Glomerular endothelial cell (primary cell): ENCODE data around the gene POU6F2. TPM values are rescaled to one million over a fixed set of nuclear protein-coding genes. Genes with fewer than 3 reads are reported as not detected.
A peak's percentile ranks its signal among the peaks of the same experiment; 100 is the strongest.

ENCODE experiments used
- DNase-seq: peaks from one replicate; pipeline ENCODE4 v3.0.0-alpha.2; 2011; ENCODE audit warnings: low read depth, low spot score; ENCODE audit errors: extremely low read depth
- total RNA-seq: library from RNA; depleted of rRNA; stranded (reverse); fragments of >200 nt; gene quantifications from 2 replicates; pipeline ENCODE4 v1.2.3, GENCODE V29; 2015

Gene POU6F2
- total RNA-seq, 1 donor from 2014 or later: not detected

DNA sequence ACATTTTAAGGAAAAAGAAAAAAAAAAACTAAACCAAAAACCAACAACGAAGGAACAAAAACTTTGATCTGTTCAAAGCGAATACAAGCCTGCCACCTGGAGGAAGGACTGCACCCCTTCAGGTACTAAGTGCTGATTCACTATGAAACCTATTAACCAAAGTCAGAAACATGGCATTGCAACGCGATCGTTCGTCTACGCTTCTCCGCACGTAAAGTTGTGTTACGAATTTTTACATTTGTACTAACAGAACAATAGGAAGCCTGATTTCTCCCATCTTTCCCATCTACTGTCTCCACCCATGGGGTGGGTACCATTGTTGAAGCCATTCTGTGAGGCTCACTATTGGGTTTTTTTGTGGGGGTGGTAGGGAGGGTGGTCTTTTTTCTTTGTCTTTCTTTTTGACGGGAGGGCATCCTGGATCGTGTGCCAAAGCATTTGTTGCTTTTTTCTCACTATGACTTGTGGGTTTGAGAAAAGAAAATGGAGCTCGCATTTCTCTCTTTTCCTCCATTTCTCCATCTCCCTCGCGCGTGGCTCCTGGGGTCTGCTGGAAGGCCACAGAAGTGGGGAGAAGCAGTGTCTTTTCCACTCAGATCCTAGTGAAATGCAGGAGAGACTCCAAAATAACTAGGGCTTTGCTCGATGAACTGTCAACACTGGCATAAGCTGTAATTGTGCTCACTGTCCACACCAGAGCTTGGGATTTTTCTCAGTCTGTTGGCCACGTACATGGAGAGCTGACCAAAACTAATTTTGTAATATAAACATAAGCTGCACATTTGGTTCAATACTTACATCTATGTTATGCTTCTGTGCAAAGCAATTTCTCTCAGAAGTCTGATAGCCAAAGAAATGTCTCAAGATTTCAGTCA lies 487.6 kb downstream of the POU6F2 start:
- peak; percentile 18 for DNase-seq

DNA sequence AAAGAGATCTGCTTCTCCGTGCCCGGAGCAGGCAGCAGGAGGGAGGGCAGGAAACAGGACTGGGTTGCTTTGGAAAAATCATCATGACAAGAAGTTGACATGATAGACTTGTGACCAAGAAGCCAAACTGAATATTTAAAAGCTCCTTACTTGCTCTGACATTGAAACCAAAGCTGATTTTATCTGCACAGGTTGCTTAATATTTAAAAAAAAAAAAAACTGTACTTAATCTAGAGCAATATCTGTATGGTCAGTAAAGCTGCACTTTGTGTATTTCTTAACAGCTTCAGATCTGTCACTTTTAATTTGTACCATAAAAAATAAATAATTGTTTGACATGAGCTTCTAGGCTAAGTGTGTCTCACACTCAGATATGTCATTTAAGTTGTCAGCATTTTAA lies 490.6 kb downstream of the POU6F2 start:
- no peak for DNase-seq

DNA sequence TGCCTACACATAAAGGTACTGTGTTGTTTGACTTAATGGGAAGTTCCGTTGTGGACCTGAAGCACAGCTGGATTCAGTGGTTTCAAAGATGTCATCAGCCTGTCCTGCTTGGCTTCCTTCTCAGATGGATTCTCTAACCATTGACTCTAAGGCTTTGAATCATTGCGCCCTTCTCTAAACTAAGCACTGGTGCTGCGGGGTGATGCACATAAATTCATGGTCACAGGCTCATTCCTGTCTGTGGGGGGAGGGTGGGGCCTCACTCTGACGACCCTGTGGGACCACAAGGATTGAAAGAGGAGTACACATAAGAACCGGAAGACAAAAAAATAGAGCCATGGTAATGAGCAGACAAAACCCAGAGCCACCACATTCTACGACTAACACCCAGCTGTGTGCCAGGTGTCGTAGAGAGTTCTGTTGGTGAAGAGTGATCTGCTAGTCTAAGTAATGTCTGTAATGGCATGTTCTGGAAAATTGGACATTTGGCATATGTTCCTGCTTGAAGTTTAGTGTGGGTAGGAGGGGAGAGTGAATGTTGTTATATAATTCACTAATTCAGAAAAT lies 491.2 kb downstream of the POU6F2 start:
- no peak for DNase-seq

DNA sequence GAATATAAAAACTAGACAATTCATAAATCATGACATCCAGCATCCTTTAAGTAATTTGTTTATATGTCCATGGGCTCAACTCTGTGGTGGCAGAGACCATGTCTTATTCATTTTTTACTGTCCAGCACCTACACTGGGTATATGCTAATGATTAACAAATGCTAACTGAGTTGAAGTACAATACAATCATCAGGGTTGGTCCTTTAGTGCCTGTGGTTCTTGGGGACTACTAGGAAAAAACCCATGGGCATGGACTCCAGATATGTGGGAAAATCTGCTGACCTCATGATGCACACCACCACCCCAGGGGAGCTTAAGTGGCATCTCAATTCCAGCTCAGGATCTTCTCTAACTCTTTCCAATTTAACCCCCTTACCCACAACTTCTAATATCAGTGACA lies 503.2 kb downstream of the POU6F2 start:
- no peak for DNase-seq

DNA sequence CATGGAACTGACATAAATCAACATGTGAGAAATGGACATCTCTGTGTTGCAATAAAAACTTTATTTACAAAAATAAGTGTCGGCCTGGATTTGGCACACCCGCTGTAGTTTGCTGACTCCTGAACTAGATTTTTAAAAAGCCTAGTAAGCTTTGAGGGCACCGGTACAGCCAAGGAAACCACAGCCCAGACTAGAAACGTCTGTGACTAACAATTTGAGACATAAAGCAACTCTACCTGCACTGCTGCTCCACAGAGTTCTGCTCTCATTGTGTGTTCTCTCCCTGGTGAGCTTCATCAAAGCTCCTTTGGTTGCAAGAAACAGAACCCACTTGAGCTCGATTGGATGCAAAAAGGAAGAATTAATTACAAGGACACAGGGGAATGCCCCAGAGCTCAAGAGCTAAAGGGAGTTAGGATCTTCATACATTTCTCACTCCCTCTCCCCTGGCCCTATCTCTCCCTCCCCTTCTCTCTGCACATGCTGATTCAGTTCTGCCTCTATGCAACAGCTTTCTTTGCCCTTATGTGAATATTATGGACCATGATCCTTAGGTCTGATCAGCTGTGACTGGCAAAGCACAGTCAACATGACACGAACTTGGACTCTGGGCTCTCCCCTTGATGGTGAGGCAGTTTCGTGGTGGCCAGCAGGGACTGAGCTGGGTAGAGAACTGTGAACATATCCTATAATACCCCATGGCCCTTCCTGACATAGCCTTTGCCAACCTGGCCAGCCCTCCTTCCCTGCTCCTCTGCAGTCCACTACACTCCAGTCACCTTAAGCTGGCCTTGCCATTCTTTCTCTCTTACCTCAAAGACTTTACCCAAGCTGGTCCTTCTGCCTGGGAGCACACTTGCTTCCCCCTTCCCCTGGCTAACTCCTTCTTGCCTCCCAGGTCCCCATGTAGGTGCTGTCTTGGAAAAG lies 511.0 kb downstream of the POU6F2 start:
- no peak for DNase-seq

DNA sequence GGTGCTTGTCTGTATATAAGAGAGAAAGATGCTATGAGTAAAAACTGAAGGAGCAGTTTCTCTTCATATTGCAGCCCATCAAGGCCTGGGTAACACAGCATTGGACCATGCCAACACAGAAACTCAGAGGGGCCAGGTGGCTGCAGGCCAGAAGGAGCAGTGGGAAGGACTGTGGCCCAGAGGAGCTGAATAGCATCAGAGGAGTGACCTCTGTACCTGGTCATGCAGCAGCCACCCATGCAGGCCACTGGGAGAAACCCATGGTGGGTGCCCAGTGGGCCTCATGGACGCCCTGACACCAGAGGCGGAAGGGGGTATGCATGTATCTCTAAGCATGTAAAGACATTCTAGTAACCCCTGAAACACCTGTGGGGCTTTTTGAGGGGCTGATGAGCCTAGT lies 512.6 kb downstream of the POU6F2 start:
- no peak for DNase-seq

DNA sequence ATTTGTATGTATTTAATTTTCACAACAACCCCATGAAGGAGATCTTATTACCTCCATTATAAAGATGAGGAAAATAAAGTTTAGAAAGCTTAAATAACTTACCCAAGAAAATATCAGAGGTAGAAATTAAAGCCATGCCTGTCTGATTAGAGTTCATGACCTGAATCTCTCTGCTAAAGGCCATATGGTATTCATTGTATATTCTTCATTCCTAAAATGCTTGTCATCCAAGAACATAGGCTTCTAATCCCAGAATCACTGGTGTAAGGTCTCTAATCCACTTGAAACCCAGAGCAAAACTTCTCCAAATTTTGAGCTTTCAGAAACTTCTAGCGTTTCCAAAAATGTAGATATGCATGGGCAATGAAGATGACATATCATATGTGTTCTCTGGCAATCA lies 516.2 kb downstream of the POU6F2 start:
- no peak for DNase-seq

DNA sequence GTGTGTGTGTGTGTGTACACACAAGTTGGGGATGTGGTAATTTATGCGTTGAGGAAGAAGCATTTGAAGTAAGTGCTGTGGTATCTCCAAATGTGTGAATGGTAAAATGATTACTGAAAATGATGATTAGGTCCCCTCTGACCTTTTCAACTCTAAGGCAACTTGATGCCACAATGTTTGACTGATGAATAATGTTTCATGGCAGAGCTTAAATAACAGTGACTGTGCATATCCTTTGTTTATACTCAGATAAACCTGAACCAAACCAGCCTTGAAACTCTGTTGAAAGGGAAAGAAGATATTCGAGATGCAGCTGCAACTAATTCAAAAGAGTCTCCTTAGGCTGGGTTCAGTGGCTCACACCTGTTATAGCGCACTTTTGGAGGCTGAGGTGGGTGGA lies 523.6 kb downstream of the POU6F2 start:
- DNase-seq: no peak

DNA sequence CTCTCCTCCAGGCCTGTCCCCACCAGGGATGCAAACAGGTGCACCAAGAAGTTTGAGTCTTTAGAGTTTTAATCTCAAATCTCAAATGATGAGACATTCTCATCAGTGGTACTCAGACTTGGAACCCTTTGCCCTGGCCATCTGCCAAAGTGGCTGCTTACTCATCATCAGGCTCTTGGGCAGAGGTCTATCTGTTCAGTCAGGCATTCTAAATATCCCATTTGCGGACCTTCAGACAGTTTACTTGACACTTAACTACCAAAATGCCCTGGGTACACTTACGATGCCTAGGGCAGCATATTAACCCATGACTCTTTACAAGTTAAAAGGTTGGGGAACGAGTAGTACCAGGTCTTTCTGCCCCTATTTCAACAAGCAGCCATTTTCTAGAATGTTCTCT lies 527.3 kb downstream of the POU6F2 start:
- DNase-seq: no peak

DNA sequence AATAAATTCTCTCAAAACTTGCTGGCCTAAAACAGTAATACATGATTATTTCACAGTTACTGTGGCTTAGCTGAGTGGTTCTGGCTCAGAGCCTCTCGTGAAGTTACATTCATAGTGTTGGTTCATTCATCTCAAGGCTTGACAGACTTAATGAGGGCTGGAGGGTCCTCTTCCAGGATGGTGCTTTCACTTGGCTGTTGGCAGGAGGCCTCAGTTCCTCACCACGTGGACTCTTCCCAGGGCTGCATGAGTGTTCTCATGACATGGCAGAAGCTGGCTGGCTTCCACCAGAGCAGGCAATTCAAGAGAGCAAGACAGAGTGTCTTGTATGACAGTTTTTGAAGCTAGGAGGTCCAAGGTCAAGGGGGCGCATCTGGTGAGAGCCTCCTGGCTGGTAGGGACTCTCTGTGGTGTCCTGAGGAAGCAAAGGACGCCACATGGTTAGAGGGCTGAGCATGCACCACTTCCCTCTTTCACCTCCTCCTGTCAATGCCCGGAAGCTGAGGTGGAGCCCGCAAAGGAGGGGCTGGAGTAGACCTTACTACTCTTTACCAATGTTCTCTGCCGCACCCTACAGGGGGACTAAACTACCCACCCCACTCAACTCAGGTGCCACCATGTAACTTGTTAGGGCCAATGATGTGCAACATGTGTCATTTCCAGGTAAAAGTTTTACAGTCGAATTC lies 530.3 kb downstream of the POU6F2 start:
- DNase-seq: no peak

DNA sequence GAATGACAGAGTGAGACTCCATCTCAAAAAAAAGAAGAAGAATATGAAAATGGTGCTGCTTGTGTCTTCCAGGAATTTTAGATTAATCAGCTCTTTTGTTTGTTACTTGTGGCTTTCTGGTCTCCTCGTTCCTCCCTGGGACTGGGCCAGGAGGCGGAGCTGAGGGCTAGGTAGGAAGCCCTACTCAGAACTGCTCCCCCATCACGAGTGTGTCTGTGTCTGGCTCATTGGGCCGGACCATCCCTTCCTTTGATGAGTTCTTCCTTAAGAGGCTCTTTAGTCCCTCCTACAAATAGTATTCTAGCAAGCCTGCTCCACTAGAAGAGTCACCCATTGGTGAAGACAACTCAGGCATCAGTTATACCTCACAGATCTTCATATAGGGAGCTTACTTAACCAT lies 531.7 kb downstream of the POU6F2 start:
- DNase-seq: no peak

DNA sequence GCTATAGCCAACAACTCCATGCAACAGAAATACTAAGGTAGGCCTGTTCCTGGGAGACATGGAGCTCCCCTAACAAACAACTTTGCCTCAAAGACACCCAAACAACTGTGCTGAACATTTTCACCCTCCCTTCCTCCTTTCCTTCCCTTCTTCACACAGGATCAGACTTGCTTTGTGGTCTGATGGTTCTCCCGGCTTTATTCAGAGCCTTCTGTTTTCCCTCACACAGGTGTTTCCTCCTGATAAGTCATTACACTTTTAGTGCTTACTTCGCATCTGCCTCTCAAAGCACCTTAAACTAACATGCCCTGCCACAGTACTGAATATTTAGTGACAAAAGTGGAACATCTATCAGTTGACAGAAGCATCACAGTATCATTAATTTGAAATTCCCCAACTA lies 532.2 kb downstream of the POU6F2 start:
- DNase-seq: no peak

DNA sequence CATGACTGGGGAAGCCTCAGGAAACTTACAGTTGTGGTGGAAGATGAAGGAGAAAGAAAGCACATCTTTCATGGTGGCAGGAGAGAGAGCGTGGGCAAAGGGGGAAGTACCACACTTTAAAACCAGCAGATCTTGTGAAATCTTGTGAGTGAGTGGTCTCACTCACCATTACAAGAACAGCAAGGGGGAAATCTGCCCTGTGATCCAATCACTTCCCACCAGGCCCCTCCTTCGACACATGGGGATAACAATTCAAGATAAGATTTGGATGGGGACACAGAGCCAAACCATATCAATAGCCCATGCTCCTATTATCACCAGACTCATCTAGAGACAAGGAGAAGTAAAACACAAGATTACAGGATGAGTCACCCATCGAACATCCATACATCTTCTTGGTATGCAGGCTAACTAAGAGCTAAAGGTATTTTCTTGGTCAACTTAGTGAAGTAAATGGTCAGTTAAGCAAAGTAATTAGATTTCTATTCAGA lies 533.2 kb downstream of the POU6F2 start:
- no peak for DNase-seq

DNA sequence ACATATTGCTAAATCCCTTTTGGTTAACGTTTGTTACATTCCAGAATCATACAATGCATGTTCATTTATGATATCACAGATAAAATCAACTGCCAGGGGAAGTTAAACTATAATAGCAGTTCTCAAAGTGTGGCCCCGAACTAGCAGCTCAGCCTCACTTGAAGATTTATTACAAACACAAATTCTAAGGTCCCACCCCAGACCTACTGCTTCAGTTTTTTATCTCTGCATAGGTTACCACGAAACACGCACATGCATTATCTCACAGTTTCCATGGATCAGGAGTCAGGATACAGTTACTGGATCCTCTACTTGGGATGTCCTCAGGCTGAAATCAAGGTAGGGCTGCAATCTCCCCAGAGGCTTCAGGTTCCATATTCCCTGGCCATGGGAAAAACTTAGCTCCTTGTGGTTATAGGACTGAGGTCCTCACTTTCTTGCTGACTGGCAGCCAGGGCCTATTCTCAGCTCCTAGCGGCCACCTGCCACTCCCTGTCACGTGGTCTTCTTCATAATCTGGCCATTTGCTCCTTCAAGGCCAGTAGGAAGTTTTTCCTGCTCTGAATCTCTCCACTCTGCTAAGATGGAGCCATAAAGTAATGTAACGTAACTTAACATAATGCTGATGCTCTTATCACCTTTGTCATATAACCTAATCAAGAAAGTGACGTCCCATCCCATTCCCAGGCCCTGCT lies 538.0 kb downstream of the POU6F2 start:
- DNase-seq: no peak

DNA sequence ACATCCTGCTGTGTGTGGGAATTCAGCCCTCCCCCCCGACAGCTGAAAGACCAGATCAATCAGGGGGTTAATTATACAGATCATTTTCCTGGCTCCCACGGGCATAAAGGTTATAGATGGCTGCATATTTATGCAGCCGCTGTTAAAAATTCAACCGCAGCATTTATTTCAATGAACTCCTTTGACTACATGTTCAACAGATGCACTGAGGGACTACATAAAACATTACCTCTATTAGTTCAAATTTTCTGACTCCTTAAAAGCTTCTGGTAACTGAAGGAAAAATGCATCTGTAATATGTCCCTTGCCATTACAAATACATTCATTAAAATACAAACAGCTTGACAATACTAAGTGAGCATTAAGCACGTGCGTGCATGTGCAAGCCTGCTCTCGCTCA lies 538.8 kb downstream of the POU6F2 start:
- DNase-seq: no peak

DNA sequence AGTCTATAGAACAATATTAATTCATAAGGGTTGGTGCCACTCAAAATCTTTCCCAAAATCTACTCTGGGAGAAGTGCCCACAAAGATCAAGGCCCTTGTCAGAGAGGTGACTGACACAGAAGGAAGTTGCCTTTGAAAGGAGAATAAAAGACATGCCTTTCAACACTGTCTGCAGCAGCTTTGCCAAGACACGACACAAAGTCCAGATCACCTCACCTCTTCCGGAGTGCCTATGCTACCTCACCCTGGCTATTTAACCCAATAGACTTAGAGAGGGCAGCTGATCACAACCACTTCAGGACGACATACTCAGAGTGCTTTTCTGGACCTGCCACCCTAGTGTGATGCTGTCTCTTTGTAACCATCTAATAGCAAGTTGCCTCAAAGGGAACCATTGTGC lies 539.5 kb downstream of the POU6F2 start:
- no peak for DNase-seq
